GM18502 (cell line): ENCODE data around the gene SP3.
"Not testable (repeated sequence)": the region's sequence is repeated elsewhere in the genome, so short reads cannot be mapped to it uniquely, and the experiment has no call there.

Experiments
- ATAC-seq: cut with Tn5 transposase; IDR thresholded peaks from one replicate; pipeline ENCODE4 v1.9.1; 2021; ENCODE audit warnings: mild to moderate bottlenecking; ENCODE audit not compliant: unreplicated experiment, poor library complexity

SP3 gene

DNA sequence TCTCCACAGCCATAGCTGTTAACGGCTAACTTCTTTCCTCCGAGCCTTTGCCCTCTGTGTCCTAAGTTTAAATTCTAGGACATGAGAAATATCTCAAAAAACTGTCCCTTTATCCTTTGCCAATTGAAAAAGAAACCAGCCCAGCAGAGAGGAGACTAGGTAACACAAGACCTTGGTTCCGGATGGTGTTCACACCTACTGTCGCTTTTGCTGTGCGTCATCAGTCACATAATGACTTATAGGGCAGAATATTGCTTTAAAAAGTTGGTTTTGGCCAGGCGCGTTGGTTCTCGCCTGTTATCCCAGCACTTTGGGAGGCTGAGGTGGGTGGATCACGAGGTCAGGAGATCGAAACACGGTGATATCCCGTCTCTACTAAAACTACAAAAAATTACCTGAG, 66.2 kb downstream of the SP3 start:
- peak; percentile 68 for ATAC-seq

DNA sequence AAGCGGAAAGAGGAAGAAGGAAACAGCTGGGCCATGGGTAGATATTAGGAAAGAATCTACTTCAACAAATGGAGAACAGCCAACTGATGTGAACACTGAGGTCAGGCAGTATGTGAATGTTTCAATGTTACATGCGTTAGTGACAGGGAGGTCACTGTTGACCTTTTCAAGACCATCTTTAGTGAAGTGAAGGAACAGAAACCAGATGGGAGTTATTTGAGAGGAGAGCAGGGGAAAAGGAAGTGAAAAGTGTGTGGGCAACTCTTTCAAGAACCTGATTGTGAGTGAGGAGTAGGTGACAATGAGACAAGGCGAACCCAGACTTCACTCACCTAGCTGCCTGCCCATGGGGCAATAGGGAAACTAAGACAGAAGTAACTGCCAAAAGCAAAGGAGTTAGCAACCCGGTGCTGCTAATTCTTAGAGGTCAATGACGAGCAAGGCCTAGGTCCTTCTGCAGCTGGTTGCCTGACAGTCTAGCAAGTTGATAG, 67.0 kb downstream of the SP3 start:
- ATAC-seq, result peak; percentile 85

DNA sequence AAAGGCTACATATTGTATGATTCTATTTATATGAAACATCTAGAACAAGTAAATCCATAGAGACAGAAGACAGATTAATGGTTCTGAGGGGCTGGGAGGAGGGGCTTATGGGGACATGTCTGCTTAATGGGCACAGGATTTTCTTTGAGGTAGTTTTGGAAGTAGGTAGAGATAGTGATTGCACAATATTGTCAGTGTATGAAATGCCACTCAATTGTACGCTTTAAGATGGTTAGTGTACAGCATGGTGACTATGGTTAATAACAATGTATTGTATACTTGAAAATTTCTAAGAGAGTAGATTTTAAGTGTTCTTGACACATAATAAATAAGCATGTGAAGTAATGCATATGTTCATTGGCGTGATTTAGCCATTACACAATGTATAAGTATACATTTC, 68.4 kb downstream of the SP3 start:
- no peak for ATAC-seq

DNA sequence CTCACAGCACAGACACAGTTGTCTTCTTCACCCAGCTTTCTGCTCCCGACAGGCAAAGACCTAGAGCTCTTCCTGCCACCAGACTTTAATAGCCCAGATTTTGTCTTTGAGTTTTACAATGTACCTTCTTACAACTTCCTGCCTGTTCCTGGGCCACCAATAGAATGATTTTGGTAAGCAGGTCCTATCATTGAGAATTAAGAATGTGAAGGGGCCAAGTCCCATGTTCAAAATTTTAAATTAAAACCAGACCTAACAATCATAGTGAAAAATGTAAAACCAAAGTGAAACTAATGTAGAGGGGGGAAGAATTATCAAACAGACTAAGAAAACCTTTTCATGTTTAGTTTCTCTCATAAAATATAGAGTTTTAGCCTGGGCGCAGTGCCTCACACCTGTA, 72.8 kb downstream of the SP3 start:
- ATAC-seq, result no peak

DNA sequence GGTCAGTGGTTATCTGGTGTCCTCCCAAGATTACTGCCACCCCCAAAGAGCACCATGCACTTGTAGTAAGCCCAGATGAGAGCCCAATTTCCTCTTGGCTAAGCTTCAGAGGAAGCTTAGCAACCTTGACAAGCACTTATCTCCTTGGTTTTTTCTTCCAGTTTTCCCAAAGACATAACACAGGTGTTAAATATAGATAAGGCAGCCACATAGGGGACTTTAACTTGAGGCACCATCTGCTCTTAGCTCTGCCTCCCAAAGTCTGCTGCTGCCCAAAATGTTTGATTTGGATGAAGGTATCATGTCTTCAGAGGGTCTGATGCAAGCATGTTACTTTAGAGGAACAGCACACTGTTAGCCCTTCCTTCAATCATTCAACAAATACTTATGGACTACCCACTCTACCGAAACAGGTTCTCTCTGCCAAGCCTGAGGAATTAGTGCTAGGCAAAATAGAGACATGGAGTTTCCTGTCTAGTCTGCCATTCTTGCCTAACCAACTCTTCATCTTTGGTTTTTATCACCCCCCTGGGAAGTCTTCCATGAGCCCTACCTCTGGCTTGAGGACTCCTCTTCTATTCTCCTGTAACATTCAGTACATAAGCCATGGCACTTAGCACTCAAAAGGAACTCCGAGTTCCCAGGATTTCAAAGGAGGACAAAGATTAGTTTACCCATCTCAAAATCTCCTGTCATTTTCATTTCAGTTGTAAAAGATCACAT, 73.7 kb downstream of the SP3 start:
- ATAC-seq, result no peak

DNA sequence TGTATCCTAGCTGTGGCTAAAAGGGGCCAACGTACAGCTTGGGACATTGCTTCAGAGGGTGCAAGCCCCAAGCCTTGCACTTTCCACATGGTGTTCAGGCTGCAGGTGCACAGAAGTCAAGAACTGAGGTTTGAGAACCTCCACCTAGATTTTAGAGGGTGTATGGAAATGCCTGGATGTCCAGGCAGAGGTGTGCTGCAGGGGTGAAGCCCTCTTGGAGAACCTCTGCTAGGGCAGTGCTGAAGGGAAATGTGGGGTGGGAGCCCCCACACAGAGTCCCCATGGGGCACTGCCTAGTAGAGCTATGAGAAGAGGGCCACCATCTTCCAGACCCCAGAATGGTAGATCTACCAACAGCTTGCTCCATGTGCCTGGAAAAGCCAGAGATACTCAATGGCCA, 75.7 kb downstream of the SP3 start:
- not testable (repeated sequence) for ATAC-seq

DNA sequence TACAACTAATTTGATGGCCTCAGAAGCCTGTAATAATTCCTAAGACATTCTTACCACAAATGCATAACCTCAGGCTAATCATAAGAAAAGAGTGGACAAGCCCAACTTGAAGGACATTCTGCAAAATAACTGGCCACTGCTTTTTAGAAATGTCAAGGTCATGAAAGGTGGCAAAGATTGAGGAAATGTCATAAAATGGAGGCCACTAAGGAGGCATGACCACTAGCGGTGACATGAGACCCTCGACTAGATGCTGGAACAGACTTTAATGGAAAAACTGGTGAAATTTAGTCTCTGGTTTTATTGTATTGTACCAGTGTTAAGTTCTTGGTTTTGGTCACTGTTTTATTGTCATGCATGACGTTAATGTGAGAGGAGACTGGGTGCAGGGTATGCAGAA, 78.6 kb downstream of the SP3 start:
- ATAC-seq, result no peak

DNA sequence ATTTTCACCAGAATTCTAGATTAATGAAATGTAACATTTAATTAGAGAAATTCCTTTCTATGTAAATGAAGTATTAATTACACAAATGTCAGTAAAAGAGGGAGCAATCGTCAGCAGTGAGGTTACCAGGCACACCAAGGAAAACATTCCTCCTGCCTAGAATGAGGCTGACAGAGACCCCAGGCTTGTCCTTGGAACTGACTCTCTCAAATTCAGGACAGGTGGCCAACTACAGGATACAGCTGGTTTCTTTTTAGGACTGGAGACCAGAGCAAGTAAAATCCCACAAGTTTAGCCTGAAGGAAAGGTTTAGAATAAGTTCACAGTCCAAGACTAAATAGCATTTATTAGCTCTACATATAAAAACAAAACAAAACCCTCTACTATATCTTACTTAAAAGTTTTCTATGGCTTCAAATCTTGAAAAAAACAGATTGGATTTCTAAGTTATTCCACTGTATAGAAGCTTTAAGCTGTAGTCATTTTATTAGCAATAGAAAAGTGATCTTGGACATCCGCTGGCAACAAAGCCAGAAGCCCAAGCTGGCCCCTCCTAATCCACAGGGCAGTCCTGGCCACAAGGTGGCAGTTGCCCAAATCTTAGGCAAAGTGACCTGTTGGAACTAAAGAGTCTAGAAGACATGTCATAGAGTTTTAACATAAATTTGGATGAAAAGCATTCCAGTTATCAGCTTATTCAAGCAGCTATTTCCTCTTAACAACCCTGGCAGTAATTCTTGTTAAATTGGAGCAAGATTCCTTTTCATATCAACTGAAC, 81.0 kb downstream of the SP3 start:
- no peak for ATAC-seq

DNA sequence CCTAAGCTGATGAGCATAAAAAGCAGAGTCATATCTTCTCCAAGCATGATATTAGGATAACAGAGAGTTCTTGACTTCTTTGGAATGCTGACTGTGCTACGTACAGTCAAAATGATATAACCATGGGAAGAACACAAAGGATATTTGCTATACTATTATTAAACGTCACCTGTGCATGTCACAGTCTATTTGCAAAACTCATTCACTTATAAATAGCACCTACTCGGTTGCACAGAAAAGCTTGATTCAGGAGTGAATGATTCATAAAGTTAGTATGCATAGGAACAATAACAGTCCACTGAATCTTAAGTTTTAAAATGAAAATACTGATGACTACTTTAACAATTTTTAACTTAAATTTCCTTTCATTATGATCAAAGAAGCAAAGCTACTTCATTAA, 83.3 kb downstream of the SP3 start:
- no peak for ATAC-seq

DNA sequence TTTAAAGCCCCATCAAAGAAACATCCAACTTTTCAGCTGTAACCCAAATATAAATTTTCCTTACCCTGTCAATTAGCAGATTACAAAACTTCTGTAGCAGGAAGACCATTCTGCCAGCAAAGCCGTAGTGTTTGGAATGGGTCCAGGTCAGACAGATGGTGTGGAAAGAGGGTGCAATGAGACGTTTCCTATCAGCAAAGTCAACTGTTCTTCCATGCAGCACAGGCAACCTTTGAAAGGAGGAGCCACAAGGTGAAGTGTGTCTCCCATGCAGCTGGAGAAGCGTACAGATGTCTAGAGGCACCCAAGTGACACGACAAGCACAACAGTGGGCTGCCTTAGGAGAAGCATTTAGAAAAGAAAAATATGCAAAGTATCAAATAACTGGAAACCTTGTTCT, 83.7 kb downstream of the SP3 start:
- ATAC-seq, result no peak

DNA sequence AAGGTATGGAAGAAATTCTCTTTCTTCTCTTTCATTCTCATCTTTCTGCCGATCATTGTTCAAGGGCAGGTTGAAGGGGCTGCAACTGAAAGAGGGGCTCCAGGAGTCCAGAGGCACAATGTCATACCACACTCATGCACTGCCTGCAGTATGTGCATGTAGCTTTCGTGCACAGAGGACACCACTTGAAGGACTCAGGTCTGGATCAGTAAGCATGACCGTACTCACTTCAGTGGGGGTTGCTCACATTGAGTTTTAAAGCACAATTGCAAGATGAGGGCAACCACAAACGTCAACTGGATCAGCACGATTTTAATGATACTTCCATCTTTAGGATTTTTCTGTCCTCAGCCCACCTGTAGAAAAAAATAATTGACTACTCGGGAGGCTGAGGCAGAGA, 84.6 kb downstream of the SP3 start:
- ATAC-seq, result no peak

DNA sequence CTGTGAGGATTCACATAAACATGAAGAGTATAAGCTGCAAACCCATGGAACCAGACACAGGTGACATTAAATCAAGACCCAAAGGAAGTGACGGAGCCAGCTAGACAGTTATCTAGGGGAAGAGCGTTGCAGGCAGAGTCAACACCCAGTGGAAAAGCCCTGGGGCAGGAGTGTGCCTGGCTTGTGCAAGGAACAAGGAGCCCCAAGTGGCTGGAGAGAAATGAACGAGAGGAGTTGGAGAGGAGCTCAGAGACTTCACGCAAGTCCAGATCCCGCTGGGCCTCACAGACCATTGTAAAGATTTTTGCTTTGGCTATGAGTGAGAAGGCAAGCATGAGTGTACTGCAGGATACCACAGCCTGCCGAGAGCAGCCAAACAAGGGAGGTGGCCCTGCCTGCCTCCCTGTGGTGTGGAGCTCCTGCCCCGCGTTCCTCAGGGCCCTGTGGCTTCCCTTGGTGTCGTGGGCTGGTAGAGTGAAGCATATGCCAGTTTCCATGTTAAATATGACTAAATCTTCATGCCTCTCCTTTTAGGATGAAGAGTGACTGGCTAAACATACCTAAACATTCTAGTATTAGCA, 88.2 kb downstream of the SP3 start:
- no peak for ATAC-seq

DNA sequence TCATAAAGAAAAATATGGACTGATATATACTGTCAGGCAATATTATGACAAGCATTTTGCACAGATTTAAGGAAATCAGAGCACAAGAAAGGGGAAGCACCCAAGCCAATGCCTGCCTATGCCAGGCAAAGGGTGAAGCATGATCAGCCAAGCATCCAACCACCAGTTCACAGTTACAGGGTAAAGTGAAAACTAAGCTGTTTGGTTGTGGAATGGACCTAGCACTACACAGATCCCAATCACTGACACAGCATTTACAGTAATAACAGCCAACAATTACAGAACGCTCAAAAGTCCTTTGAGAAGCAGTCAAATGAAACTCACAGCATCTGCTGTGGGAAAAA, 90.3 kb downstream of the SP3 start:
- ATAC-seq, result peak; percentile 95

DNA sequence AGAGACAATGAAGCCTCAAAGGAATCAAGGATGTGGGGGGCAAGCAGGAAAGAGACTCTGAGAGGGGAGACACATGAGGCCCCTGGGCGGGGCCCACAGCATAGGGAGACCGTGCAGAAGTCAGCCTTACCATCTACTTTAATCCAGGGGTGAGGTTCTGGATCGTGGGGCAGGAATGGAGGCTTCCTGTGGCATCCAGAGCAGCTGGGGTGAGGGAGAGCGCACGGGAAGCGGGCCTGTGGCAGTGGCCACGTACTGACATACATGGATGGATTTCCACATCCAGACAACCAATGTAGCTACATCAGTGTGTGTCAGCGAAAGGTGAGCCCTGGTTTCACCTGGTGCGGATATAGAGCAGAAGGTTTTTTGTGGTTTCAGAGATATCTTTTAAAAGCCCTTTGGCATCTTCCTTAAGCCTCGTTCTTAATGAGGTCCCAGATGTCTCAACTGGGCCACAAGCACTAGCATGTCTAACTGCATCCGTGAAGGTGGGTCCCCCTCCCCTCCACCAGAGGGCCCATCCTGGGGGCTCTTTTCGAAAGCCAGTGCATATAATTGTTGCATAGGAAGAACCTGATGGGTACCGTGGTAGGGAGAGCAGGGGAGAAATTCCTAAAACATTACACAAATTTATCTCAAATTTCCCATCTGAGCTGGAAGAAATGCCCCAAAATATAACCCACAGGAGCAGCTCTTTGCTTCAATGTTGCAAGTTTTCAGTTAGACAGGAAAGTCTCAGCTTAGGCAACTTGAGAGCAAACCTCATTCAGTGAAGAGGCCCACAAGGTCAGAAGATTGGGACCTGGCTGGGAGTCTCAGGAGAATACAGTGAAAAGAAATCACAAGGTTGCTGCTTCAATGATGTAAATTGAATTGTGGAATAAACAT, 90.9 kb downstream of the SP3 start:
- ATAC-seq, result peak; percentile 44

DNA sequence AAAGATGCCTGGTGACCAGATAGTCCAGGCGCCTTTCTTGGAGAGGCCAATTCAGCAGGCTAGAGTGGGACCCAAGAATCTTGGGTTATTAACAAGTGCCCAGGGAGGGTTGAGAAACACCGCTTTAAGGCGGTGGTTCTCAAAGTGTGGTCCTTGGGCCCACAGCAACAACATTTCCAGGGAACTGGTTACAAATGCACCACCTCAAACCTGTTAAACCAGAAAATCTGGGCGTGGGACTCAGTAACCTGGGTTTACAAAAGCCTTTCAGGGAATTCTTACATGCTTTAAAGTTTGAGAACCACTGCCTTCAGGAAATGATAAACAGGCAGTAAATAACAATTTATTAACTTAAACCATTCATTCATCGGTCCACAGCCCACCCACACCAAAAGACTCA, 92.5 kb downstream of the SP3 start:
- ATAC-seq, result no peak

DNA sequence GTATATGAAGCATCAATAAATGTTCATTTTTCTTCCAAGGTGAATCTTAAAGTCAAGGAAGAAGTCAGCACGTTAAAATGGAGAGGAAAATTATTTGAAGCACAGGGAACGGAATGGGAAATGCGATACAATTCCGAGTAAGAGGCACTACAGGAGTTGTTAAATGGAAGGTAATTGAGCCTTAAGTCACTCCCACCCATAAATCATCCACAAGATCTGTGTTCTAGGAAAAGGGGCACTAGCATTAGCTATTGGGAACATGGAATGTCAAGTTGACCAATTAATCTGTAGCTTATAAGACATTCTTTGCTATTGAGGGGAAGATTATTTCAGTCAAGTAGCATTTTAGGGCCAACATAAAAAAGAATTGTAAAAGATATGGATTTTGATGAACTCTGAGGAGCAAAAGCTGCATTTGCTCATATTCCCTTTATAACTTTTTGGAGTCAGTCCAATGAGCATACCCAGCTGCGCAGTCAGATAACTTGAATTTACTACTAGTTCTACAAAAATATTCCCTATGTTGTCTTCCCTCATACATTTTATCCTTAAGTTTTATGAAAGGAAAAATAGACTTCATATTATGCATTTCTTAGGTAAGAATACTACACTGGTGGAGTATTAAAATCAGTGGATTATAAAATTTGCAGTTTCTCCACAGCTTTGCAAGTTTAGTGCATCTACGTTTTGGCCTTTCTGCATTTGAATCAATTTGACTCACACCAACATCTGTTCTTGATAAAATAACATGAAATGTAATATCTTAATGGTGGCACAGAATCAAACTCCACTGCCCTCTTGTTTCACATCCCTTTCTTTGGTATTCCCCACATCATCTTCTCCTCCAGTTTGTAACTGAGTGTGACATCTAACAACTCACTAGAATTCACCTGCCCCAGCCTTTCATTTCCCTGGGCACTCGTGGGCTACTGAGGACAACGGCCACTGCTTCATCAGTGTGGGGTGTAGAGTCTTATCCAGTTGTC, 95.6 kb downstream of the SP3 start:
- ATAC-seq, result no peak

DNA sequence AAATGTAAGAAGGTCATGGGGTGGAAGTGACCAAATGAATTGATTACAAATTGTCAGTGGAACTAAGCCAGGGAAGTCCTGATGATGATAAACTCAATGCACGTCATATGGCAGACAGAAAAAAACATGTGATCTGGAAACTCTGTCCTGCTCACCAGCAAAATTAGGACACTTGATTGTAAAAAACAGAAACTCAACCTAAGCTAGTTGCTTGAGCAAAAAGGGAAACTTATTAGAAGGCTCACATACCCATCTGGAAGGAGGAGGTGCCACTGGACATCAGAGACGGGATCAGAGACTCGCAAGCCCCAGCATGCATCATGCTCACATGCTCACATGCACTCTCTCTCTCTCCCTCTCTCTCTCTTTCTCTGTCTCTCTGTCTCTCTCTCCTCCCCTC, 96.8 kb downstream of the SP3 start:
- ATAC-seq, result no peak

DNA sequence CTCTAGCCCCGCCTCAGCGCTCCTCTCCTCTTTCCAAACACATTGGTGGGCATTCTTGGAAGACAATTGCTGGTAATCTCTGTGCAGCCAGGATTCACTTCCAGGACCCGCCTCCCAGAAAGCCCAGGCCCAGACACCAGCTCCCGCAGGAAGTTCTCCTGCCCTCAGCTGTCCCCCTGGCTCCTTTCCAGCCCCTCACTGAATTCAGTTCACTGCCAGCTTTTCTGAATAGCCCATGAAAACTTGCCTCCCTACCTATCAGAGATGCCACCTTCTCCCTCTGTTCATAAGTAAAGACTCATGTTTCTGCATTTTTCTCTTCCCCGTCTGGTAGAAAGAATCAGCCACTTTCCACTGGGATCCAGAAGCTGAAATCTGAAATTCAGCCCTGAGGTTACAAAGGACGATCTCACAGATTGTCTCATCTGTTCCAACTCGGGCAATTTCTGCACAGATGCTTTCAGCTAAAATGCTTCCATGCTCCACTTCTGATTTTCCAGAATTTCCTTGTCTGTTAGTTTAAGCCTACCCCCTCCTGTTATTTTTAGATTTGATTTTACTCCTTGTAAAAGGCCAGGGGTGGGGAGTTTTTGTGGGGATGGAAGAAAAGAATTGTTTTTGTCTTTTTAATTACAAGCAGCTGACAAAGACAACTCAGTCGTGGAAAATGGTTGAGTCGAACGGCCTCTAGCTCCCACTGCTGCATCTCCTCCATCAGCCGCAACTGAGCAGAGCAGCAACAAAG, 98.1 kb downstream of the SP3 start:
- no peak for ATAC-seq
